Nephron (organoid): ENCODE measurements around the gene ATP8B3.

Experiments used
- H3K27ac Mint-ChIP-seq, 3 experiments: 2 replicates each; pipeline ENCODE4 v1.8.0; 2020; ENCODE audit warnings: mixed read lengths in 3 of 3, mild to moderate bottlenecking in 2 of 3, moderate library complexity in 1 of 3
- H3K27me3 Mint-ChIP-seq: 2 replicates; pipeline ENCODE4 v1.8.0; 2021; ENCODE audit warnings: low read depth, mild to moderate bottlenecking, moderate library complexity, mixed read lengths
- H3K36me3 Mint-ChIP-seq: 2 replicates; pipeline ENCODE4 v1.8.0; 2020; ENCODE audit warnings: low read depth, mixed read lengths
- H3K4me1 Mint-ChIP-seq: 2 replicates; pipeline ENCODE4 v1.8.0; 2020; ENCODE audit warnings: mixed read lengths
- H3K4me3 Mint-ChIP-seq, 3 experiments: 2 replicates each; pipeline ENCODE4 v1.8.0; 2020; ENCODE audit warnings: mild to moderate bottlenecking in 3 of 3, mixed read lengths in 3 of 3, moderate library complexity in 2 of 3
- H3K9me3 Mint-ChIP-seq: 2 replicates; pipeline ENCODE4 v1.8.0; 2020; ENCODE audit warnings: mixed read lengths
- CTCF ChIP-seq, 3 experiments: fragments of 200-600 bp; sonication (generic); IDR thresholded peaks; one replicate each; pipeline ENCODE4 v1.5.0; 2021; ENCODE audit warnings: antibody characterized with exemption in 3 of 3; ENCODE audit not compliant: unreplicated experiment in 3 of 3

The ATP8B3 gene

GRCh38 chr19:1845125-1845515, 33.0 kb upstream of the ATP8B3 start:
- no peaks in the 10 kb centered on the region for H3K9me3 Mint-ChIP-seq
- no peaks in the 10 kb centered on the region for H3K27me3 Mint-ChIP-seq
- peaks cover 55% of the 10 kb centered on the region for H3K4me1 Mint-ChIP-seq
- H3K27ac Mint-ChIP-seq: no peak overlapping the region
- no peaks in the 10 kb centered on the region for H3K36me3 Mint-ChIP-seq
- peak overlapping the region; percentile 58 to 67 (median 63) for H3K4me3 Mint-ChIP-seq
- no peak for TF ChIP-seq CTCF (IDR thresholded peaks at IDR 0.05; ENCODE audit: unreplicated experiment in 3 of 3)

- Mint-ChIP-seq H3K4me1 (peaks cover 55% of the 10 kb centered on the region), H3K27me3 (no peaks in the 10 kb centered on the region), H3K4me3 (peak overlapping the region; percentile 58 to 67 (median 63)), H3K27ac (no peak overlapping the region), H3K9me3 (no peaks in the 10 kb centered on the region), H3K36me3 (no peaks in the 10 kb centered on the region)
- TF ChIP-seq CTCF (IDR thresholded peaks at IDR 0.05; ENCODE audit: unreplicated experiment in 3 of 3): no peak
Observed at GRCh38 chr19:1844513-1845124, 32.5 kb upstream of the ATP8B3 start.

- H3K4me1 Mint-ChIP-seq: peaks cover 55% of the 10 kb centered on the region
- H3K9me3 Mint-ChIP-seq: no peaks in the 10 kb centered on the region
- no peaks in the 10 kb centered on the region for H3K27me3 Mint-ChIP-seq
- no peak for TF ChIP-seq CTCF (IDR thresholded peaks at IDR 0.05; ENCODE audit: unreplicated experiment in 3 of 3)
- peak overlapping the region; percentile 19 to 61 (median 59) for H3K4me3 Mint-ChIP-seq
- peak overlapping the region in 2 of 3 experiments; percentile 60 to 76 for H3K27ac Mint-ChIP-seq
- no peaks in the 10 kb centered on the region for H3K36me3 Mint-ChIP-seq
Observed at GRCh38 chr19:1843646-1844394, 31.7 kb upstream of the ATP8B3 start.

GRCh38 chr19:1843116-1843515, 31.0 kb upstream of the ATP8B3 start:
- H3K4me3 Mint-ChIP-seq: no peak overlapping the region
- no peak for TF ChIP-seq CTCF (IDR thresholded peaks at IDR 0.05; ENCODE audit: unreplicated experiment in 3 of 3)
- no peaks in the 10 kb centered on the region for H3K9me3 Mint-ChIP-seq
- H3K4me1 Mint-ChIP-seq: peaks cover 55% of the 10 kb centered on the region
- no peaks in the 10 kb centered on the region for H3K27me3 Mint-ChIP-seq
- no peaks in the 10 kb centered on the region for H3K36me3 Mint-ChIP-seq
- no peak overlapping the region for H3K27ac Mint-ChIP-seq

- no peaks in the 10 kb centered on the region for H3K36me3 Mint-ChIP-seq
- H3K9me3 Mint-ChIP-seq: no peaks in the 10 kb centered on the region
- H3K27ac Mint-ChIP-seq: peak overlapping the region; percentile 75 to 92 (median 80)
- H3K27me3 Mint-ChIP-seq: no peaks in the 10 kb centered on the region
- peaks cover 42% of the 10 kb centered on the region for H3K4me1 Mint-ChIP-seq
- H3K4me3 Mint-ChIP-seq: peak overlapping the region; percentile 44 to 77 (median 62)
- no peak for TF ChIP-seq CTCF (IDR thresholded peaks at IDR 0.05; ENCODE audit: unreplicated experiment in 3 of 3)
Observed at GRCh38 chr19:1841209-1841924, 29.3 kb upstream of the ATP8B3 start.
